HEK293 (cell line): ENCODE data around the gene DOK4.

Experiments used
- CTCF ChIA-PET: fragments of 350-600 bp; formaldehyde crosslinking; extraction: SDS; loops from one replicate; lab custom pipeline; 2021; ENCODE audit warnings: antibody characterized with exemption; lab: Yijun Ruan, JAX
- POLR2A ChIA-PET: fragments of 300-600 bp; formaldehyde crosslinking; extraction: SDS; loops from one replicate; lab custom pipeline; 2020; ENCODE audit warnings: antibody characterized with exemption, inconsistent platforms; lab: Yijun Ruan, JAX
- H3K27ac ChIP-seq: fragments of 200-500 bp; sonication (Bioruptor generic); 2 replicates; pipeline ENCODE4 v1.5.1; 2014; ENCODE audit warnings: low read depth, low read length, control low read depth, inconsistent platforms; ENCODE audit errors: extremely low read depth
- H3K36me3 ChIP-seq, 2 experiments: fragments of 200-500 bp in 1 of 2; sonication (Bioruptor generic) in 1 of 2; 1 replicate in 1 of 2; 2 replicates in 1 of 2; pipeline ENCODE4 v1.5.1; 2014 to 2017; ENCODE audit warnings: inconsistent platforms in 2 of 2, low read length in 2 of 2; ENCODE audit not compliant: control insufficient read depth in 2 of 2, insufficient read depth in 1 of 2
- H3K4me1 ChIP-seq: fragments of 200-500 bp; sonication (Bioruptor generic); 2 replicates; pipeline ENCODE4 v1.5.1; 2014; ENCODE audit warnings: mild to moderate bottlenecking, low read length, inconsistent platforms; ENCODE audit not compliant: control insufficient read depth, insufficient read depth
- H3K4me3 ChIP-seq: 2 replicates; pipeline ENCODE4 v1.5.1; 2011; ENCODE audit warnings: low read depth, mild to moderate bottlenecking, control low read depth, low read length, moderate library complexity
- H3K9me3 ChIP-seq: fragments of 200-500 bp; sonication (Bioruptor generic); 2 replicates; pipeline ENCODE4 v1.5.1; 2014; ENCODE audit warnings: low read depth, low read length, inconsistent platforms; ENCODE audit not compliant: control insufficient read depth, insufficient read depth
- EGR2 ChIP-seq: fragments of 450-650 bp; formaldehyde crosslinking; IDR thresholded peaks from 2 replicates; pipeline ENCODE4 v1.5.1; 2016; ENCODE audit warnings: low read depth, missing biosample characterization, missing genetic modification characterization
- GLIS1 ChIP-seq: fragments of 450-650 bp; formaldehyde crosslinking; IDR thresholded peaks from 2 replicates; pipeline ENCODE4 v1.5.1; 2016; ENCODE audit warnings: missing biosample characterization, missing genetic modification characterization
- GLIS2 ChIP-seq: fragments of 450-650 bp; formaldehyde crosslinking; IDR thresholded peaks from 2 replicates; pipeline ENCODE4 v1.5.1; 2016; ENCODE audit warnings: missing biosample characterization, missing genetic modification characterization
- KLF8 ChIP-seq: fragments of 450-650 bp; formaldehyde crosslinking; IDR thresholded peaks from 2 replicates; pipeline ENCODE4 v1.5.1; 2016; ENCODE audit warnings: missing biosample characterization, missing genetic modification characterization
- KLF9 ChIP-seq: fragments of 450-650 bp; formaldehyde crosslinking; IDR thresholded peaks from 2 replicates; pipeline ENCODE4 v1.5.1; 2016; ENCODE audit warnings: missing biosample characterization, missing genetic modification characterization, low read depth
- SCRT2 ChIP-seq: fragments of 450-650 bp; formaldehyde crosslinking; IDR thresholded peaks from 2 replicates; pipeline ENCODE4 v1.5.1; 2016; ENCODE audit warnings: missing biosample characterization, missing genetic modification characterization
- SP2 ChIP-seq: fragments of 450-650 bp; formaldehyde crosslinking; IDR thresholded peaks from 2 replicates; pipeline ENCODE4 v1.5.1; 2016; ENCODE audit warnings: missing biosample characterization, missing genetic modification characterization
- ZBTB21 ChIP-seq: fragments of 450-650 bp; formaldehyde crosslinking; IDR thresholded peaks from 2 replicates; pipeline ENCODE4 v1.5.1; 2017; ENCODE audit warnings: missing biosample characterization, missing genetic modification characterization
- ZNF184 ChIP-seq: fragments of 450-650 bp; IDR thresholded peaks from 2 replicates; pipeline ENCODE4 v1.5.1; 2018; ENCODE audit warnings: missing biosample characterization, mild to moderate bottlenecking, missing genetic modification characterization
- ZNF561 ChIP-seq: fragments of 450-650 bp; IDR thresholded peaks from 2 replicates; pipeline ENCODE4 v1.5.1; 2018; ENCODE audit warnings: missing biosample characterization, missing genetic modification characterization, borderline replicate concordance
- ZNF623 ChIP-seq: fragments of 450-650 bp; formaldehyde crosslinking; IDR thresholded peaks from 2 replicates; pipeline ENCODE4 v1.5.1; 2016; ENCODE audit warnings: missing biosample characterization, missing genetic modification characterization
- ZNF701 ChIP-seq: fragments of 450-650 bp; formaldehyde crosslinking; IDR thresholded peaks from 2 replicates; pipeline ENCODE4 v1.5.1; 2016; ENCODE audit warnings: missing biosample characterization, missing genetic modification characterization
- ZSCAN16 ChIP-seq: fragments of 450-650 bp; formaldehyde crosslinking; IDR thresholded peaks from 2 replicates; pipeline ENCODE4 v1.5.1; 2016; ENCODE audit warnings: missing biosample characterization, missing genetic modification characterization
- ZXDB ChIP-seq: fragments of 450-650 bp; formaldehyde crosslinking; IDR thresholded peaks from 2 replicates; pipeline ENCODE4 v1.5.1; 2016; ENCODE audit warnings: missing biosample characterization, missing genetic modification characterization
- TF ChIP-seq, protein P1 (sequence below): fragments of 450-650 bp; formaldehyde crosslinking; IDR thresholded peaks from 2 replicates; pipeline ENCODE4 v1.5.1; 2016; ENCODE audit warnings: missing biosample characterization, missing genetic modification characterization, low read depth
- TF ChIP-seq, protein P2 (sequence below): fragments of 450-650 bp; formaldehyde crosslinking; conservative IDR thresholded peaks from 2 replicates; pipeline ENCODE4 v1.5.1; 2016; ENCODE audit warnings: low read depth, missing biosample characterization, missing genetic modification characterization
- TF ChIP-seq, protein P3 (sequence below): fragments of 450-650 bp; formaldehyde crosslinking; IDR thresholded peaks from 2 replicates; pipeline ENCODE4 v1.5.1; 2016; ENCODE audit warnings: missing biosample characterization, missing genetic modification characterization
- TF ChIP-seq, protein P4 (sequence below): fragments of 450-650 bp; formaldehyde crosslinking; optimal IDR thresholded peaks from 2 replicates; pipeline ENCODE3; 2016; ENCODE audit warnings: missing biosample characterization, mild to moderate bottlenecking, missing genetic modification characterization

DOK4 gene

DNA sequence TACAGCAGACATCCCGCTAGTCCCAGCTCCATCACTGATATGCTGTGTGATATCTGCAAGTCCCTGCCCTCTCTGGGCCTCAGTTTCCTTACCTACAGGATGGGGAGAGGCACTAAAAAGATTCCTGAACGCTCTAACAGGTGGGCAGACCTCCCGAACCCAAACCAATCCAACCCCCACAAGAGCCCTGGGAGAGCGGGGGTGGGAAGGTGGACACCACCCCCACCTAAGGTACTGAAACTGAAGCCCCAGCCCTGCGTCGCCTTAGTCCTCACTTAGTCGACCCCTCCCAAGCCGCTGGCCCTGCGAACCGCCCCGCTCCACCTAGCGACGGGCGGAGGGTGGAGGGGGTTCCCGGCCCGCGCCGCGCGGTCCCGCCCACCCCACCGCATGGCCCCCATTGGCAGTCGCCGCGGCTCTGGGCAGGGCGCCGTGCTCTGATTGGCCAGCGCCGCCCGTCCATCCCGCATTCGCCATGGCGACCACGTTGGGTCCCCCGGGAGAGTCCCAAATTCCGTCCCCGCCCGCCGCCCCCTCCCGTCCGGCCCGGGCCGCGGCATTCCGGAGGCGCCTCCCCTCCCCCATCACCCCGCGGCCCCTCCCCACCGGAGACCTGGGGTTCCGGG, 49.5 kb upstream of the DOK4 start (continued):
- TF ChIP-seq, protein P1, sequence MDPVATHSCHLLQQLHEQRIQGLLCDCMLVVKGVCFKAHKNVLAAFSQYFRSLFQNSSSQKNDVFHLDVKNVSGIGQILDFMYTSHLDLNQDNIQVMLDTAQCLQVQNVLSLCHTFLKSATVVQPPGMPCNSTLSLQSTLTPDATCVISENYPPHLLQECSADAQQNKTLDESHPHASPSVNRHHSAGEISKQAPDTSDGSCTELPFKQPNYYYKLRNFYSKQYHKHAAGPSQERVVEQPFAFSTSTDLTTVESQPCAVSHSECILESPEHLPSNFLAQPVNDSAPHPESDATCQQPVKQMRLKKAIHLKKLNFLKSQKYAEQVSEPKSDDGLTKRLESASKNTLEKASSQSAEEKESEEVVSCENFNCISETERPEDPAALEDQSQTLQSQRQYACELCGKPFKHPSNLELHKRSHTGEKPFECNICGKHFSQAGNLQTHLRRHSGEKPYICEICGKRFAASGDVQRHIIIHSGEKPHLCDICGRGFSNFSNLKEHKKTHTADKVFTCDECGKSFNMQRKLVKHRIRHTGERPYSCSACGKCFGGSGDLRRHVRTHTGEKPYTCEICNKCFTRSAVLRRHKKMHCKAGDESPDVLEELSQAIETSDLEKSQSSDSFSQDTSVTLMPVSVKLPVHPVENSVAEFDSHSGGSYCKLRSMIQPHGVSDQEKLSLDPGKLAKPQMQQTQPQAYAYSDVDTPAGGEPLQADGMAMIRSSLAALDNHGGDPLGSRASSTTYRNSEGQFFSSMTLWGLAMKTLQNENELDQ (tag by site-specific recombination) = no peak
- peak; percentile 78 for TF ChIP-seq SP2 (tag by site-specific recombination)
- peak; percentile 57; the same call in 1 of the 2 replicates for TF ChIP-seq GLIS2 (tag by site-specific recombination)
- peak; percentile 79; the same call in 1 of the 2 replicates for TF ChIP-seq KLF8 (tag by site-specific recombination)
- TF ChIP-seq SCRT2 (tag by site-specific recombination) = peak; percentile 97
- 0 out of 2 replicates have a peak, but pooled peaks have one; percentile 47 for TF ChIP-seq KLF9 (tag by site-specific recombination)
- TF ChIP-seq, protein P2, sequence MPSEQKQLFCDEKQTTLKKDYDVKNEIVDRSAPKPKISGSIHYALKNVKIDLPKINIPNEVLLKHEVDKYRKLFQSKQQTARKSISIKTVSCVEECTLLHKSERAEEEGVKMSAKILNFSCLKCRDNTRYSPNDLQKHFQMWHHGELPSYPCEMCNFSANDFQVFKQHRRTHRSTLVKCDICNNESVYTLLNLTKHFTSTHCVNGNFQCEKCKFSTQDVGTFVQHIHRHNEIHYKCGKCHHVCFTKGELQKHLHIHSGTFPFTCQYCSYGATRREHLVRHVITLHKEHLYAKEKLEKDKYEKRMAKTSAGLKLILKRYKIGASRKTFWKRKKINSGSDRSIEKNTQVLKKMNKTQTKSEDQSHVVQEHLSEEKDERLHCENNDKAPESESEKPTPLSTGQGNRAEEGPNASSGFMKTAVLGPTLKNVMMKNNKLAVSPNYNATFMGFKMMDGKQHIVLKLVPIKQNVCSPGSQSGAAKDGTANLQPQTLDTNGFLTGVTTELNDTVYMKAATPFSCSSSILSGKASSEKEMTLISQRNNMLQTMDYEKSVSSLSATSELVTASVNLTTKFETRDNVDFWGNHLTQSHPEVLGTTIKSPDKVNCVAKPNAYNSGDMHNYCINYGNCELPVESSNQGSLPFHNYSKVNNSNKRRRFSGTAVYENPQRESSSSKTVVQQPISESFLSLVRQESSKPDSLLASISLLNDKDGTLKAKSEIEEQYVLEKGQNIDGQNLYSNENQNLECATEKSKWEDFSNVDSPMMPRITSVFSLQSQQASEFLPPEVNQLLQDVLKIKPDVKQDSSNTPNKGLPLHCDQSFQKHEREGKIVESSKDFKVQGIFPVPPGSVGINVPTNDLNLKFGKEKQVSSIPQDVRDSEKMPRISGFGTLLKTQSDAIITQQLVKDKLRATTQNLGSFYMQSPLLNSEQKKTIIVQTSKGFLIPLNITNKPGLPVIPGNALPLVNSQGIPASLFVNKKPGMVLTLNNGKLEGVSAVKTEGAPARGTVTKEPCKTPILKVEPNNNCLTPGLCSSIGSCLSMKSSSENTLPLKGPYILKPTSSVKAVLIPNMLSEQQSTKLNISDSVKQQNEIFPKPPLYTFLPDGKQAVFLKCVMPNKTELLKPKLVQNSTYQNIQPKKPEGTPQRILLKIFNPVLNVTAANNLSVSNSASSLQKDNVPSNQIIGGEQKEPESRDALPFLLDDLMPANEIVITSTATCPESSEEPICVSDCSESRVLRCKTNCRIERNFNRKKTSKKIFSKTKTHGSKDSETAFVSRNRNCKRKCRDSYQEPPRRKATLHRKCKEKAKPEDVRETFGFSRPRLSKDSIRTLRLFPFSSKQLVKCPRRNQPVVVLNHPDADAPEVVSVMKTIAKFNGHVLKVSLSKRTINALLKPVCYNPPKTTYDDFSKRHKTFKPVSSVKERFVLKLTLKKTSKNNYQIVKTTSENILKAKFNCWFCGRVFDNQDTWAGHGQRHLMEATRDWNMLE (tag by site-specific recombination) = no peak
- TF ChIP-seq ZNF184 (tag by site-specific recombination) = no peak
- no peak for TF ChIP-seq ZBTB21
- TF ChIP-seq, protein P3, sequence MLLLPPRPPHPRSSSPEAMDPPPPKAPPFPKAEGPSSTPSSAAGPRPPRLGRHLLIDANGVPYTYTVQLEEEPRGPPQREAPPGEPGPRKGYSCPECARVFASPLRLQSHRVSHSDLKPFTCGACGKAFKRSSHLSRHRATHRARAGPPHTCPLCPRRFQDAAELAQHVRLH (tag by site-specific recombination) = peak; percentile 20; the same call in 1 of the 2 replicates
- peak; percentile 78 for TF ChIP-seq ZXDB (tag by site-specific recombination)

DNA sequence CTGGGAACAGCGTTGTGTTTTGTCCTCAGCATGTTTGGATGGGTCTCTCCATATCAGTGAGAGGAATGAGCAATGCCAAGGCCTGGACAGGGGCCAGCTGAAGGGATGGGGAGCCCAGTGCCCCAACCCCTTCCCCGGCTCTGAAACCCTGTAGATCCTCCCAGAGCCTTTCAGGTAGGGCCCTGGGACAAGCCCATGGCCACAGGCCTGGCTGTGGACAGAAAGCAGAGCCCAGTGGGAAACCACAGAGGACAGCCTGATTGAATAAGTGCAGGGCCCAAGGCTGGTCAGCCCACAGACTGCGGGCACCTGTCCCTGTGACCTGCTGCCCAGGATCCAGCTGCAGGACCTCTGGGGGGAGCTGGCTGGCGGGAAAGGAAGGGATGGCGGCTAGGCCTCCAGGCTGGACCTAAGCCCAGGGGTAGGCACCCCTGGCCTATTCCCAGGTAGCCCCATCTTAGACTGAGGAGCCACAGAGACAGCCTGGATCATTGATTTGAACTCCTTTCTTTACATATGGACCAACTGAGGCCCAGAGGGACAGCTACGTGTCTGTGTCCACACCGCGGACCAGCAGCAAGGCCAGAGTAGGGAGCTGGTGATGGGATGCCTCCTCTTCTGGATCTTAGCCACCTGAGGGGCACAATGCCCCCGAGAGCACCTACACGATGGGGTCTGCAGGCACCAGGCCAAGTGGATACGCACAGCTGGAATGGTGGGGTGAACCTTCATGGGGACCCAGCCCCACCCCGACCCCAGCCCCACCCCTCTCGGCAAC, 48.8 kb upstream of the DOK4 start:
- peaks cover 15% of the 10 kb centered on the region for H3K4me1 ChIP-seq
- H3K27ac ChIP-seq = no peak overlapping the region; the same call in 1 of the 2 replicates
- H3K36me3 ChIP-seq = no peaks in the 10 kb centered on the region
- no peaks in the 10 kb centered on the region for H3K9me3 ChIP-seq
- H3K4me3 ChIP-seq = peak overlapping the region; percentile 58
- no peak for TF ChIP-seq EGR2 (tag by site-specific recombination)
- TF ChIP-seq ZSCAN16 (tag by site-specific recombination) = no peak
- TF ChIP-seq ZNF561 (tag by site-specific recombination) = no peak
- no peak for TF ChIP-seq ZNF623
- TF ChIP-seq KLF8 (tag by site-specific recombination) = no peak
- no peak for TF ChIP-seq GLIS1
- TF ChIP-seq, protein P4, sequence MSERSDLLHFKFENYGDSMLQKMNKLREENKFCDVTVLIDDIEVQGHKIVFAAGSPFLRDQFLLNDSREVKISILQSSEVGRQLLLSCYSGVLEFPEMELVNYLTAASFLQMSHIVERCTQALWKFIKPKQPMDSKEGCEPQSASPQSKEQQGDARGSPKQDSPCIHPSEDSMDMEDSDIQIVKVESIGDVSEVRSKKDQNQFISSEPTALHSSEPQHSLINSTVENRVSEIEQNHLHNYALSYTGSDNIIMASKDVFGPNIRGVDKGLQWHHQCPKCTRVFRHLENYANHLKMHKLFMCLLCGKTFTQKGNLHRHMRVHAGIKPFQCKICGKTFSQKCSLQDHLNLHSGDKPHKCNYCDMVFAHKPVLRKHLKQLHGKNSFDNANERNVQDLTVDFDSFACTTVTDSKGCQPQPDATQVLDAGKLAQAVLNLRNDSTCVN (tag by site-specific recombination) = no peak
- no peak for TF ChIP-seq ZNF701 (tag by site-specific recombination)
- ChIA-PET CTCF (no interaction called here), POLR2A (no interaction called here)
